Mucosa of stomach (tissue), 1 donor: ENCODE data around the gene GMPR.
"Not testable (repeated sequence)": the region's sequence is repeated elsewhere in the genome, so short reads cannot be mapped to it uniquely, and the experiment has no call there.

Experiments used
- H3K27me3 ChIP-seq: one replicate; pipeline ENCODE4 v1.7.0; 2013; ENCODE audit warnings: mild to moderate bottlenecking, low read length; ENCODE audit not compliant: control insufficient read depth, insufficient read depth
- H3K36me3 ChIP-seq: one replicate; pipeline ENCODE4 v1.7.0; 2013; ENCODE audit warnings: low read length; ENCODE audit not compliant: control insufficient read depth, insufficient read depth
- H3K4me1 ChIP-seq: one replicate; pipeline ENCODE4 v1.7.0; 2013; ENCODE audit warnings: mild to moderate bottlenecking, low read length; ENCODE audit not compliant: control insufficient read depth, insufficient read depth
- H3K4me3 ChIP-seq: one replicate; pipeline ENCODE4 v1.7.0; 2013; ENCODE audit warnings: low read length
- H3K9ac ChIP-seq: one replicate; pipeline ENCODE4 v1.7.0; 2013; ENCODE audit warnings: mild to moderate bottlenecking, low read length, moderate library complexity
- H3K9me3 ChIP-seq: one replicate; pipeline ENCODE4 v1.7.0; 2013; ENCODE audit warnings: mild to moderate bottlenecking, low read length, moderate library complexity; ENCODE audit not compliant: control insufficient read depth
- donor health status: Pancreatic carcinoma.

Gene GMPR

DNA sequence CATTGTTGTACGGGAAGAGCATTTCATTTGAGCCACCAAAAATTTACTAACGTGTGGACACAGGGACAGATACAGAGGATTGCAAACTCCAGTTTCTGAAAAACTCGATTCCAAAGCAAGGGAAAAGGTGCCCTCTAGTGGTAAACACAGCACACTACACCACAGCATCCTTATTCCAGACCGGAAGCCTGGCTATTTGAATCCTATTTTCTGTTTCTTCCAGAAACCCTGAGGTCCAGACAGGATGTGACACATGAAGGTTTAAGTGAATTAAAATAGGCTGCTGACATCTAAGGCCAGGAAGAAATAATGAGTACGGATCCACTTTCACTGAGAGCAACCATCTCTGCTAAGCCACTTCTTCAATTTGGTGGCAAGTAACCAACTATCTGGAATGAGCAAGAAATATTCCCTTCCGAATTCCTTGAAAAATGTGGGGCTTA, 31.8 kb upstream of the GMPR start:
- no peaks in the 10 kb centered on the region for H3K9me3 ChIP-seq
- no peak overlapping the region for H3K4me3 ChIP-seq
- no peaks in the 10 kb centered on the region for H3K27me3 ChIP-seq
- H3K4me1 ChIP-seq: no peaks in the 10 kb centered on the region
- H3K9ac ChIP-seq: no peak overlapping the region
- H3K36me3 ChIP-seq: no peaks in the 10 kb centered on the region

- Histone ChIP-seq H3K4me3 (no peak overlapping the region), H3K36me3 (no peaks in the 10 kb centered on the region), H3K9me3 (no peaks in the 10 kb centered on the region), H3K27me3 (no peaks in the 10 kb centered on the region), H3K9ac (no peak overlapping the region), H3K4me1 (no peaks in the 10 kb centered on the region)
Measured at GRCh38 chr6:16208989-16209388, 29.4 kb upstream of the GMPR start.

GRCh38 chr6:16209539-16209938, 28.8 kb upstream of the GMPR start:
- Histone ChIP-seq H3K4me1 (peaks cover 5% of the 10 kb centered on the region), H3K9me3 (no peaks in the 10 kb centered on the region), H3K9ac (no peak overlapping the region), H3K27me3 (no peaks in the 10 kb centered on the region), H3K4me3 (no peak overlapping the region), H3K36me3 (no peaks in the 10 kb centered on the region)

DNA sequence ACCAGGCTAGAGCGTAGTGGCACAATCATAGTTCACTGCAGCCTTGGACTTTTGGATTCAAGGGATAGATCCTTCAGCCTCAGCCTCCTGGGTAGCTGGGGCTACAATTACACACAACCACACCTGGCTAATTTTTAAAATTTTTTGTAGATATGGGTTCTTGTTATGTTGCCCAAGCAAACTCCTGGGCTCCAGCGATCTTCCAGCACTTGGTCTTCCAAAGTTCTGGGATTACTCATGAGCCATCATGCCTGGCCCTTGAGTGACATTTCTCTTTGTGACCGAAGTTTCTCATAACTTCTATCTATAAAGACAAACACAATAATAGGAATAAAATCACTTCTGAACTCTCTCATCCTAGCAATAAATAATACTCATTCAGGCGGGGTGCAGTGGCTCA, 26.1 kb upstream of the GMPR start:
- no peaks in the 10 kb centered on the region for H3K36me3 ChIP-seq
- no peak overlapping the region for H3K9ac ChIP-seq
- H3K9me3 ChIP-seq: no peaks in the 10 kb centered on the region
- peaks cover 4% of the 10 kb centered on the region for H3K27me3 ChIP-seq
- H3K4me1 ChIP-seq: peaks cover 11% of the 10 kb centered on the region
- H3K4me3 ChIP-seq: no peak overlapping the region

DNA sequence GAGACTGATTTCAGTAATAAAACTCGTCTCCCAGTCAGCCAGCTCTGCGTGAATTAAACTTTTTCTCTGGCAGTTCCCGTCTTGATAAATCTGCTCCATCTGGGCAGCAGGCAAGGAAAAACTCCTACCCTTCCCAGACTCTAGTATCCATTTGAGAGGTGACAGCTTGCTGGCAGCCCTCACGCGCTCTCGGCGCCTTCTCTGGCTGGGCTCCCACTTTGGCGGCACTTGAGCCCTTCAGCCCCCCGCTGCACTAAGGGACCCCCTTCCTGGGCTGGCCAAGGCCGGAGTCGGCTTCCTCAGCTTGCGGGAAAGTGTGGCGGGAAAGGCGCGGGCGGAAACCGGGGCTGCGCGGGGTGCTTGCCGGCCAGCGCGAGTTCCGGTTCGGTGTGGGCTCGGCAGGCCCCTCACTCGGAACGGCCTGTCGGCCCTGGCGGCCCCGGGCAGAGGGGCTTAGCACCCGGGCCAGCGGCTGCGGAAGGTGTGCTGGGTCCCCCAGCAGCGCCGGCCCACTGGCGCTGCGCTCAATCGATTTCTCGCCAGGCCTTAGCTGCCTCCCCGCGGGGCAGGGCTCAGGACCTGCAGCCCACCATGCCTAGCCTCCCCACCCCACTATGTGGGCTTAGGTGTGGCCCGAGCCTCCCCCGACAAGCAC, 21.8 kb upstream of the GMPR start:
- H3K36me3 ChIP-seq: no peaks in the 10 kb centered on the region
- peaks cover 11% of the 10 kb centered on the region for H3K4me1 ChIP-seq
- no peak overlapping the region for H3K9ac ChIP-seq
- H3K4me3 ChIP-seq: no peak overlapping the region
- H3K9me3 ChIP-seq: no peaks in the 10 kb centered on the region
- H3K27me3 ChIP-seq: peaks cover 4% of the 10 kb centered on the region

DNA sequence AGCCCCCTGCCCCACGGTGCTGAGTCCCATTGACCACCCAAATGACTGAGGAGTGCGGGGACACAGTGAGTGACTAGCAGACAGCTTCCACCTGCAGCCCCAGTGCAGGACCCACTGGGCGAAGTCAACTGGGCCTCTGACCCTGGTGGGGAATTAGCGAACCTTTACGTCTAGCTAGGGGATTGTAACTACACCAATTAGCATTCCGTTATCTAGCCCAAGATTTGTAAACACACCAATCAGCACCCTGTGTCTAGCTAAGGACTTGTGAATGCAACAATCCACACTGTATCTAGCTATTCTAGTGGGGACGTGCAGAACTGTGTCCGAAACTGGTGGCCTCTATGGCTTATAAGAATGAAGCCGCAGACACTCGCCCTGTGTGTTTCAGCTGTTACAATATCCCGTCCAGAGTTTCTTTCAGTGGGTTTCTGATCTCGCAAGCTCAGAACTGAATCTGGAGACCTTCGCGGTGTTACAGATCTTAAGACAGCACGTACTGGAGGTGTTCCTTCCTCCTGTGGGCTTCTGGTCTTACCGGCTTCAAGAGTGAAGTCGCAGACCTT, 21.1 kb upstream of the GMPR start:
- H3K27me3 ChIP-seq: peaks cover 4% of the 10 kb centered on the region
- H3K9me3 ChIP-seq: no peaks in the 10 kb centered on the region
- no peaks in the 10 kb centered on the region for H3K36me3 ChIP-seq
- H3K4me1 ChIP-seq: peaks cover 11% of the 10 kb centered on the region
- H3K4me3 ChIP-seq: no peak overlapping the region
- H3K9ac ChIP-seq: no peak overlapping the region

GRCh38 chr6:16222826-16223225, 15.6 kb upstream of the GMPR start:
- Histone ChIP-seq H3K4me3 (no peak overlapping the region), H3K36me3 (no peaks in the 10 kb centered on the region), H3K9me3 (no peaks in the 10 kb centered on the region), H3K4me1 (no peaks in the 10 kb centered on the region), H3K9ac (no peak overlapping the region), H3K27me3 (no peaks in the 10 kb centered on the region)

DNA sequence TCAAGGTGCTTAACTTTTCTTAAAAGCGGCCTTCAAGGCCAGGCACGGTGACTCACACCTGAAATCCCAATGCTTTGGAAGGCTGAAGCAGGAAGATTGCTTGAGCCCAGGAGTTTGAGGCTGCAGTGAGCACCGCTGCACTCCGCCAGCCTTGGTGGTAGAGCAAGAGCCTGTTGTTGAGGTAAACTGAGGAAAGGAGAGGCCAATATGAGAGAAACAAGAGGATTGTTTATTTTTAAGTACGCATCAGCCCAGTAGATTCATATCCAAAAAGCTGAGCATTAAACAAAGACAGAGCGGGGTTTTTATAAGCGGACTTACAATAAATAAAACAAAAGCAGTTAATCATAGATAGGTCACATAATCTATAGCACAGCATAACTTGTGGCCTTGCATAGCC, 15.0 kb upstream of the GMPR start:
- Histone ChIP-seq H3K9ac (no peak overlapping the region), H3K36me3 (no peaks in the 10 kb centered on the region), H3K4me3 (no peak overlapping the region), H3K4me1 (no peaks in the 10 kb centered on the region), H3K27me3 (no peaks in the 10 kb centered on the region), H3K9me3 (no peaks in the 10 kb centered on the region)

DNA sequence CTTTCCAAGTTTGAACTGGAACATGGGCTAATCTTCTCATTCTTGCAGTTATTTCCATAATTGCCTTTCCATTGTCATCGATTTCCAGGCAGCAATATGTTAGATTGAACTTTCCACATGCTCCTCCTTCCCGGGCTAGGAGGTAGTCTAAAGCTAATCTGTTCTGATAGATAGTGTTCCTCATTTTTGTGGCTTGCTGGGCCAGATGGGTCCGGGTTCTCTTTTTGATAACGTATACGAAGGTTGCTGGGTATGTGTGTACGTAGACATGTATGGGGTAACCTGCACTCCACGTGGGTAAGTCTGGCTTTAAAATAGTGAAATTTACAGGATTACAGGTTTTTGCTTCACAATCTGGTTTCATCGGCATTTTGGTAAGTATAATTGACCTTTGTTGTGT, 14.0 kb upstream of the GMPR start:
- H3K4me1 ChIP-seq: no peaks in the 10 kb centered on the region

DNA sequence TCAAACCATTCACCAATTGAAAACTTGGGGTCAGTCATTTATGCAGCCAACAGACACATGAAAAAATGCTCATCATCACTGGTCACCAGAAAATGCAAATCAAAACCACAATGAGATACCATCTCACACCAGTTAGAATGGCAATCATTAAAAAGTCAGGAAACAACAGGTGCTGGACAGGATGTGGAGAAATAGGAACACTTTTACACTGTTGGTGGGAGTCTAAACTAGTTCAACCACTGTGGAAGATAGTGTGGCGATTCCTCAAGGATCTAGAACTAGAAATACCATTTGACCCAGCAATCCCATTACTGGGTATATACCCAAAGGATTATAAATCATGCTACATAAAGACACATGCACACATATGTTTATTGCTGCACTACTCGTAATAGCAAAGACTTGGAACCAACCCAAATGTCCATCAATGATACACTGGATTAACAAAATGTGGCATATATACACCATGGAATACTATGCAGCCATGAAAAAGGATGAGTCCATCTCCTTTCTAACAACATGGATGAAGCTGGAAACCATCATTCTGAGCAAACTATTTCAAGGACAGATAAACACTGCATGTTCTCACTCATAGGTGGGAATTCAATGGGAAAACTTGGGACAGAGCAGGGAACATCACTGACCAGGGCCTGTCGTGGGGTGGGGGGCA, 13.2 kb upstream of the GMPR start:
- not testable (repeated sequence) for H3K4me3 ChIP-seq, H3K4me1 ChIP-seq, H3K27me3 ChIP-seq, H3K9ac ChIP-seq, H3K36me3 ChIP-seq, H3K9me3 ChIP-seq

More for the DNA sequence above, 14.0 kb upstream of the GMPR start:
- no peak overlapping the region for H3K9ac ChIP-seq
- no peaks in the 10 kb centered on the region for H3K27me3 ChIP-seq
- no peaks in the 10 kb centered on the region for H3K9me3 ChIP-seq
- H3K36me3 ChIP-seq: no peaks in the 10 kb centered on the region
- no peak overlapping the region for H3K4me3 ChIP-seq

GRCh38 chr6:16226117-16227047, 12.0 kb upstream of the GMPR start:
- H3K27me3 ChIP-seq, H3K9me3 ChIP-seq, H3K4me1 ChIP-seq, H3K9ac ChIP-seq, H3K36me3 ChIP-seq, H3K4me3 ChIP-seq: not testable (repeated sequence)
